NOMO-1 treated with dmso at 0.1 percent for 144 hours (cell line): Measurements from ENCODE around the gene ZFP69.

Source experiments
- DNase-seq: peaks from one replicate; lab custom pipeline; 2025; ENCODE audit not compliant: unreplicated experiment; lab: John Stamatoyannopoulos, UW

The ZFP69 gene

DNA sequence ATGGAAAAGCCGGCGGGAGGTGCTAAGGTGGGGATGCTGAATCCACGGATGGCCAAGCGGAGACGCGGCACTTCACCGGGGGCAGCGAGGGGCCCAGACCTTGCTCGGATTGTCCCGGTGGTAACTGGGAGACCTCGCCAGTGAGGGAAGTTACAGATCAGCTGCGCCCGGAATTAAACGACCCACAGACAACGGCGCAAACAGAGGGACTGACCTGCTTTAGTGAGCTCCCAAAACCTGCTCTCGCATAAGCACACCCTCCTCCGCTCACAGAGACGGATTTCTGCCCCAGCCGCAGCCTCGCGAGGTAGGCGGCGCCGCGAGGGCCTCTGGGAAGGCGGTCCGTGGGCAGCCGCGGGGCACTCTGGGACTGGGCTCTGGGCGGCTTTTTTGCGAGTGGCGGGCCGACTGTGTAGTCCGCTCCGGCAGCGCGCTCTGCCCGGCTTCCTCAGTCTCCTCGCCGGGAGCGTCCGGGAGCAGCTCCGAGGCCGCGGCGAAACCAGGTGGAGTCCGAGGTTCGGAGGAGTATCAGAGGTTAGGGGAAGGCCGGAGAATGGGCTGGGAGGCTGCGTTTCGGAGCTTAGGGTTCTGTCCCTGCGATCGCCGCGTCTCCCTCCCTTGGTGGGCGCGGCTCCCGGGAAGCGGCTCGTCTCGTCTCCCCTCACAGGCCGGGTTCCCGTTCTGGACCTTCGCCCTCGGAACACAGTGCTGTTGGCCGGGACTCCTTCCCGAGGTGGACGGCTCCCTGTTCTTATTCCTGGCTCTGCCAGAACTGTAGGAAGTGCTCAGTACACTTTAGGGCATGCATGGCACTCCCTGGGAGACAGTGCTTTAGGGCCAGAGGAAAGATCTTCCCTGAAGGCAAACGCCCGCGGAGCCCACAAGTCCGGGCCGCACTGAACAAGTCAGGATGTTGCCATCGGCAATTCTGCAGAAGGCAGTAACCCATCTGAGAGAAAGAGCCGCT lies 31.6 kb downstream of the ZFP69 start, which contains the start of gene EXO5:
Gene EXO5 (plus strand): TSS at position 393 of the 967 bp plus-strand sequence. CDS start 5,778 bp downstream, outside the sequence.
- peak; percentile 54 for DNase-seq

DNA sequence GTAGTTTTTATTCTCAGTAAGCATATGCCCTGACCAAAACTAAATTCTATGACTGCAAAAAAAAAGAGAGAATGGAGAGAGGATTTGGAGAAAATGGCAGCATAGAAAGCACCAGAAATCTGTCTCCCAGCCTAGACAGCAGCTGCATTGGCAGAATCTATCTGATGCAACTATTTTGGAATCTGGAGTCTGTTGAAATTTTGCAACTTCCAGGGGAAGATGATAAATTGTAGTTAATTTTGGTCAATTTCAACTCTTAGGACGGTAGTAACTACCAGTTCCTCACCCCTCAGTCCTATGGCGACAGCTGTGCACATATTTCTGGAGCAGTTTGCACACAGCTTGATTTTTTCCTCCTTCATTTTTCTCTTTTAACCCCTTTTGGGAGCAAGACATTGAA lies 42.4 kb downstream of the ZFP69 start:
- DNase-seq: peak; percentile 19

DNA sequence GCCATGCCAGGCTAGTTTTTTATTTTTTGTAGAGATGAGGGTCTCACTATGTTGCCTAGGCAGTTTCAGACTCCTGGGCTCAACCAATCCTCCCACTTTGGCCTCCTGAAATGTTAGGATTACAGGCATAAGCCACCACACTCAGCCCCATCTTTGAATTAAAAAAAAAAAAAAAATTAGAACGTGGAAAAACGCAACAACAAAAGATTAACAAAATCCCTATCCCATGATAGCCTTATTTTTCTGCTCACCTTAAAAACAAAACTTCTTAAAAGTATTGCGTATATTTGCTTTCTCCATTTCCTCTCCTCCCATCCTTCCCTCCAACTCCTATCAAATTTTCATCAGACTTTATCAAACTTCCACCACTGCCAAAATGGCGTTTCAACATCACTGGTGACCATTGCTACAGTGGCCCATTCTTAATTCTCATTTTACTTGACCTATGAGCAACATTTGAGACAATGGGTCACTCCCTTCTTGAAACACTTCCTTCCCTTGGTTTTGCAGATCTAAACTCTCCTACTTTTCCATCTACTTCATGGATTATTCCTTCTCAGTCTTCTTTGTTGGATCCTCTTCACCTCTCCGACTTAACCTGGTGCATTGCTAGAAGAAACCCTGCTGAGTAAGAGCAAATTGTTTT lies 53.8 kb downstream of the ZFP69 start:
- no peak for DNase-seq

DNA sequence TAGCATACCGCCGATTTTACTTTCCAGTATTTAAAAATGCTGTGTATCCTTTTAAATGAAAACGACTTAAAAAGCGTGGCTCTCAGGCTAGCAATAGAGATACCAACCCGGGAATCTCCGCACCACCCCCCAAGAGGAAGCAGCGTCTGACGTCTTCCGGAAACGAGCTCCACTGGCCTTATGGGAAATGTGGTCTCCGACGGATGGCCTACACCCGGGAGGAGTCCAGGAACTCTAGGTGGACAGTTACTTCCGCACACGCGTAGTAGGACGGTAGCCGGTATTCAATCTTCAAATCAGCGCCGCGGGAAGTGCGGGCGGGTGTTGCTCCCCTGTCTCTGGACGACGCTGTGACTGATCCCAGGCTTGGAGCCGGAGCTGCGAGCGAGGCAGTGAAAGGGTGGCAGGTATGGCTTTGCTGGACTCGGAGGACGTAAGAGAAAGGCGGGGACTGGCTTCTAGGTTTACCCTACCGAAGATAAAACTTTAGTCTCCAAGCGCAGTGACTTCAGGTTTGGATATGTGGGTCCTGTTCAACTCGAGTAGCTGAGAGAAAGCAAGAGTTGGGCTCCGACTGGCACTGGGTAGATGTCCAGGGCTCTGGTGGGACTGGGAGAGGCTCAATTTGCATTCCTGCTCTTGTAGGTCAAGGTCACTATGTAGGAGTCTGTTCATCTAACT lies 54.4 kb downstream of the ZFP69 start, which contains the start of gene ZNF684:
Gene ZNF684 (plus strand): TSS at position 257 of the 681 bp plus-strand sequence. CDS start 1,530 bp downstream, outside the sequence.
- DNase-seq: peak; percentile 97

DNA sequence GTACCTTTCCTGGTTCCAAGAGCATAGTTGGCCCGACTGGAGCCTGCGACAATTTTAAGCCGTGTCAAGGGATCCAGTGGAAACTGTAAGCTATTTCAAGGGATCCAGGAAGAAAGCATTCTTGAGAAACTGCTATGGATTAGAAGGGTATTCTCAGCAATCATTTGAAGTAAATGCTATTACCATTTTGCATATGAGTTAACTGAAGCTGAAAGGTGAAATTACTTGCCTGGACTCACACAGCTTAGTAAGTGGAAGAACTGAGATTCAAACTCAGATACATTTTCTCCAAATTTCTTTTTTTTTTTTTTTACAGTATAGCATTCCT lies 54.9 kb downstream of the ZFP69 start:
- DNase-seq: no peak

DNA sequence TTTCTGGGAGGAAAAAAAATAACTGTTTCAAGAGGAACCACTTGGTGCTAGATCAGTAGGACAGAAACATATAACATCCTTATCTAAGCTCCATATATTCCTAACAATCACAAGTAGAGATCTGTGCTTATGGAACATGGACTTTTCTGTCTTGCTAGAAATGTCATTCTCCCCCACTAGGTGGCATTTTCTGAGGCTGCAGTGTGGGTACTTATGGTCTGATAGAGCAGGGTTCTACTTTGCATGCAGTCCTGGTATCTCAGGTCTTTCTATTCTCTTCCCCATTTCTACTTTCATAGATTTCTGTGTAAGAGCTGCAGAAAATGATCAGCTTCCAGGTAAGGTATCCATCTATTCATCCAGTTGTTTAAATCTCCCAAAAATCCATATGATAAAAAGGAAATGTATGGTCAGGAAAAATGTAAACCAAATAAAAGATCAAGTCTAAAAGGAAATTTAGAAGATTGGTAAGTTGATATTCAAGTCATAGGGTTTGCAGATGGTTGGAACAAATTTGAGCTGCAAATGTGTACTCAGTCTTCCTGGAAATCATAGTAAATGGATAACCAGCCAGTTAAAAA lies 55.8 kb downstream of the ZFP69 start:
- DNase-seq: peak; percentile 34

DNA sequence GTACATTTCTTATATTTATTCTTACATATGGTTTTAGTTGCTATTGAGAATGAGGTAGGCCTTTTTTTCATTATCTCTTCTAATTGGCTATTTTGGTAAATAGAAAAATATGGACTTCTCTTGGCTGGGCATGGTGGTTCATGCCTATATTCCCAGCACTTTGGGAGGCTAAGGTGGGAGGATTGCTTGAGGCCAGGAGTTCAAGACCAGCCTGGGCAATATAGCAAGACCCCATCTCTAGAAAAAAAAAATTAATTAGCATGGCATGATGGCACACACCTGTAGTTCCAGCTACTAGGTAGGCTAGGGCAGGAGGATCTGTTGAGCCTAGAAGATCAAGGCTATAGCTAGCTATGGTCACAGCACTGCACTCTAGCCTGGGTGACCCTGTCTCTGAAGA lies 57.5 kb downstream of the ZFP69 start:
- DNase-seq: no peak

DNA sequence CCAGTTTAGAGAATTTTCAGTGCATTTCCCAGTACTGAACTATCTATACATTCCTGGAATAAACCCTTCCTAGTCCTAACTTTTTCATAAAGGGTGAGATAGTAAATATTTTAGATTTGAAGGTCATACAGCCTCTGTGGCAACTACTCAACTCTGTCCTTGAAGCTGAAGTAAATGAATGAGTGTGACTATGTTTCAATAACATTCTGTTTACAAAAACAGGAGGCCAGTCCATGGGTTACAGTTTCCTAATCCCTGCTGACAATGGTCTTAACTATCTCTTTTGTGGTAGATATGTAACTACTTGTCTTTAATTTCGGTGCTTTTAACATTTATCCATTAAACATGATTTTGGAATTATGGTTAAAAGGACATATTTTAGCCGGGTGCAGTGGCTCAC lies 58.6 kb downstream of the ZFP69 start:
- DNase-seq: no peak

DNA sequence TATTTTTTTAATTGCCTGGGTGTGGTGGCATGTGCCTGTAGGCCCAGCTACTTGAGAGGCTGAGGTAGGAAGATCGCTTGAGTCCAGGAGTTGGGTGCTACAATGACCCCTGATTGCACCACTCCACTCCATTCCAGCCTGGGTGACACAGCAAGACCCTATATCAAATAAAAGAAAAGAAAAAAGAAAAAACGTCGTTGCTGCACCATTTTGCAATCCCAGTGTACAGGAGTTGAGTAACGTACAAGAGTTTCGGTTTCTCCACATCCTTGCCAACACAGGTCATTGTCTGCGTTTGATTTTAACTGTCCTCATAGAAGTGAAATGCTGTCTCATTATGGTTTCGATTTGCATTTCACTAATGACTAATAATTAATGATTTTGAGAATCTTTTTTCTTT lies 62.2 kb downstream of the ZFP69 start:
- DNase-seq: peak; percentile 29
